Heart left ventricle (tissue), 13 donors: ENCODE data around the gene EOLA2.

Source experiments
- CTCF ChIP-seq, 12 donors: fragments of 200-600 bp; sonication (generic) in 4 of 12; IDR thresholded peaks; one replicate each; pipeline versions ENCODE4 v1.5.0 to v1.8.0; 2018 to 2022; ENCODE audit warnings: antibody characterized with exemption in 12 of 12, mild to moderate bottlenecking in 5 of 12
- POLR2A ChIP-seq, 2 donors: fragments of 450-650 bp; IDR thresholded peaks; one replicate each; pipeline ENCODE4 v1.6.1; 2017; ENCODE audit warnings: antibody characterized with exemption in 2 of 2, mild to moderate bottlenecking in 2 of 2, moderate library complexity in 2 of 2
- donor health status: ischemic (EF 13 %, LVEDD 7.1; RV severe dilation, severe dysfunction).
- donor health status: DM: no; HTN: yes; CAD: no.
- donor health status: DM: no; HTN: no; CAD: no.
- donor health status: ischemic (EF 25% LVEDD 6.9; RV normal size, moderate dysfunction).
- donor health status: ischemic (EF 25% LVEDD 5.7; RV mildly dilated, moderate dysfunction).
- donor health status: ischemic (EF 35%, LVEDD 5.7; RV mildly dilated, moderate dysfunction).
- donor health status: nonischemic (EF 11% LVEDD 7.7; RV severe dilation, severe dysfunction).
- donor health status: DM: yes; HTN: yes; CAD: no.
- donor health status: PGD.
- donor health status: ischemic (EF 29% LVEDD 5.4; RV normal size, mild dysfunction).
- donor health status: nonischemic (EF 23%, LVEDD 6.1; RV moderate dilation, normal function).

DNA sequence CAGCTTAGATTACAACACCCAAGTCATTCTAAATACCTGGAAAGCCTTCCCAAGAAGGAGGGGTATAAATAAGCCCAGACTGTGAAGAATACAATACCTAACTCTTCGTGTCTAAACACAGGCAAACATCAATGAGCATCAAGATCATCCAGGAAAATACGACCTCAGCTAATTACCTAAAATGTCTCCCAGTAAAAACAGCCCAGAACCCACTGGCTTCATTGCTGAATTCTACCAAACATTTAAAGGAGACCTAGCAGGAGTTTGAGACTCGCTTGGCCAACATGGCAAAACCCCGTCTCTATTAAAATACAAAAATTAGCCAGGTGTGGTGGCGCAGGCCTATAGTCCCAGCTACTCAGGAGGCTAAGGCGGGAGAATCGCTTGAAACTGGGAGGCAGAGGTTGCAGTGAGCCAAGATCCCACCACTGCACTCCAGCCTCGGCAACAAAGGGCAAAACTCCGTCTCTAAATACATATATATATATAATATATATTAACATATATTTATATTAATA lies 28.1 kb downstream of the EOLA2 start:
- TF ChIP-seq CTCF (IDR thresholded peaks at IDR 0.05) (no peak), POLR2A (IDR thresholded peaks at IDR 0.05) (no peak)
